ENCODE data around the gene GNAL.

GNAL gene

GRCh38 chr18:11726556-11726955 lies 37.5 kb downstream of the GNAL start:
- no peak for DNase-seq (ENCODE audit: low read depth)

GRCh38 chr18:11728249-11728648 lies 39.2 kb downstream of the GNAL start:
- no peak for DNase-seq (ENCODE audit: low read depth)

GRCh38 chr18:11729556-11729955 lies 40.5 kb downstream of the GNAL start:
- no peak for DNase-seq (ENCODE audit: low read depth)

GRCh38 chr18:11733031-11733430 lies 44.0 kb downstream of the GNAL start:
- peak; percentile 46 for DNase-seq (ENCODE audit: low read depth)

- no peak for DNase-seq (ENCODE audit: low read depth)
These were observed 47.6 kb downstream of the GNAL start for GRCh38 chr18:11736656-11737055.

- no peak for DNase-seq (ENCODE audit: low read depth)
These were observed 50.8 kb downstream of the GNAL start for GRCh38 chr18:11739893-11740292.

- DNase-seq (ENCODE audit: low read depth), result no peak
These were observed 51.4 kb downstream of the GNAL start for GRCh38 chr18:11740461-11740860.

- no peak for DNase-seq (ENCODE audit: low read depth)
These were observed 52.6 kb downstream of the GNAL start for GRCh38 chr18:11741505-11742145.

- no peak for DNase-seq (ENCODE audit: low read depth)
These were observed 56.5 kb downstream of the GNAL start for GRCh38 chr18:11745521-11745920.

- DNase-seq (ENCODE audit: low read depth), result no peak
These were observed 58.2 kb downstream of the GNAL start for GRCh38 chr18:11747286-11747685.

GRCh38 chr18:11747731-11748130 lies 58.7 kb downstream of the GNAL start:
- DNase-seq (ENCODE audit: low read depth), result no peak

- DNase-seq (ENCODE audit: low read depth), result no peak
These were observed 60.2 kb downstream of the GNAL start for GRCh38 chr18:11749305-11749704.

GRCh38 chr18:11750171-11750570 lies 61.1 kb downstream of the GNAL start:
- no peak for DNase-seq (ENCODE audit: low read depth)

GRCh38 chr18:11750581-11751310 lies 61.7 kb downstream of the GNAL start:
- no peak for DNase-seq (ENCODE audit: low read depth)

GRCh38 chr18:11751341-11752115 lies 62.5 kb downstream of the GNAL start:
- no peak for DNase-seq (ENCODE audit: low read depth)

- DNase-seq (ENCODE audit: low read depth), result no peak
These were observed 63.2 kb downstream of the GNAL start for GRCh38 chr18:11752116-11752911.

- DNase-seq (ENCODE audit: low read depth), result no peak
These were observed 65.9 kb downstream of the GNAL start for GRCh38 chr18:11754979-11755378.

- DNase-seq (ENCODE audit: low read depth), result no peak
These were observed 68.1 kb downstream of the GNAL start for GRCh38 chr18:11757084-11757590.

GRCh38 chr18:11759456-11759855 lies 70.4 kb downstream of the GNAL start:
- no peak for DNase-seq (ENCODE audit: low read depth)

- DNase-seq (ENCODE audit: low read depth), result no peak
These were observed 71.6 kb downstream of the GNAL start for GRCh38 chr18:11760498-11761167.

- DNase-seq (ENCODE audit: low read depth), result no peak
These were observed 72.5 kb downstream of the GNAL start for GRCh38 chr18:11761553-11761952.
